GM18502 (cell line): ENCODE results near the gene SLC6A17.

ENCODE experiments used
- ATAC-seq: cut with Tn5 transposase; IDR thresholded peaks from one replicate; pipeline ENCODE4 v1.9.1; 2021; ENCODE audit warnings: mild to moderate bottlenecking; ENCODE audit not compliant: unreplicated experiment, poor library complexity

Gene SLC6A17

DNA sequence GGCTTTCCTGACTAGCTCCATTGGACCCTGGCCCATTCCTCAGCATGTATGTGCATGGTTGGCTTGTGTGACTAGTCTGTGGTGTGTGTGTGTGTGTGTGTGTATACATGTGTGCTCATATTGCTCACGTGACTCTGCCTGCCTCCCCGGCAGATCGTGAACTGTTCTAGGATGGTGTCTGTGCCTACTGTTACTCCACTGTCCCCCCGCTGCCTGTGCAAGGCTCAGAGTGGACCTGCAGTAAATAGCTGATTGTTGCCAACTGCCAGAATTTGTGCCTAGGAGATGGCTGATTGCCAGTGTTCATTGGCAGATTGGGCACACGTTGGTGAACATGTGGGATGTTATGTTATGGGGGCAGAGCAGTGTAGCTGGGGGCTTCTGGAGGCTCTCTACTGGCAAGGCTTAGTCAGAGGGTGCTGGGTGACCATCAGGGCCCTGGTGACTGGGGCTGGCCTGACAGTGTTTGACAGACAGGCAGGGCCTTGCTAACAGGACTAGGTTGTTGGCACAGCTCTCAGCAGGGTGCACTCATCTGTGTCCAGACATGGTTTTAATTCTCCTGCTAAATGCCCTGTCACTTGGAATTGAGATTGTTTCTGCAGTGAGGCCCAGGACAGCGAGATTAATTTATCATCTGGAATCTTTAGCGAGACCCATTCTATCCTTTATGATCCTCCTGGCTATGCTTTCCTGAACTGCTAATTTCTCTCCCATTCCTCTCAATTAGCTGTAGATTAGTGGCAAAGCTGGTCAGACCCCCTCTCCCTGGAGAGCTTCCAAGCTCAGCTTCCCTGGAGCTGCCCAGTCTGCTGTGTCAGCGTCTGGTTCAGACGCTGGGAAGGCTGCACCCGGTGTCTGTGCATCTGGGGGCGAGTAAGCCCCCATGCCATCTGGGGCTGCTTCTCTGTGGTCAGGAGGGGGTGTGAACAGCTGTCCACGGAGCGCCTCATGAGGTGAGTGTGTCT, 20.8 kb downstream of the SLC6A17 start:
- ATAC-seq = no peak

DNA sequence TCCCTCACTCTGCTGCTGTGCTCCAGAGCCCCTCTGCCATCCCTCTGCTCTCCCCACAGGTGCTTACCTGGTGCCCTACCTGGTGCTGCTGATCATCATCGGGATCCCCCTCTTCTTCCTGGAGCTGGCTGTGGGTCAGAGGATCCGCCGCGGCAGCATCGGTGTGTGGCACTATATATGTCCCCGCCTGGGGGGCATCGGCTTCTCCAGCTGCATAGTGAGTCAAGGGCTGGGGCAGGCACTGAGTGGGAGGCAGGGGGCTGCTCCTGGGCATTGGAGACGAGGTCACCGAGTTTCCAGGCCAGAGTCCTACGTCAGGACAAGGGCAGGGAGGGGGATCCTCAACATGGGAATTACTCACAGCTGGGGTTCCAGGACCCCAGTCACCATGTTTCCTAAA, 21.7 kb downstream of the SLC6A17 start:
- ATAC-seq = no peak

DNA sequence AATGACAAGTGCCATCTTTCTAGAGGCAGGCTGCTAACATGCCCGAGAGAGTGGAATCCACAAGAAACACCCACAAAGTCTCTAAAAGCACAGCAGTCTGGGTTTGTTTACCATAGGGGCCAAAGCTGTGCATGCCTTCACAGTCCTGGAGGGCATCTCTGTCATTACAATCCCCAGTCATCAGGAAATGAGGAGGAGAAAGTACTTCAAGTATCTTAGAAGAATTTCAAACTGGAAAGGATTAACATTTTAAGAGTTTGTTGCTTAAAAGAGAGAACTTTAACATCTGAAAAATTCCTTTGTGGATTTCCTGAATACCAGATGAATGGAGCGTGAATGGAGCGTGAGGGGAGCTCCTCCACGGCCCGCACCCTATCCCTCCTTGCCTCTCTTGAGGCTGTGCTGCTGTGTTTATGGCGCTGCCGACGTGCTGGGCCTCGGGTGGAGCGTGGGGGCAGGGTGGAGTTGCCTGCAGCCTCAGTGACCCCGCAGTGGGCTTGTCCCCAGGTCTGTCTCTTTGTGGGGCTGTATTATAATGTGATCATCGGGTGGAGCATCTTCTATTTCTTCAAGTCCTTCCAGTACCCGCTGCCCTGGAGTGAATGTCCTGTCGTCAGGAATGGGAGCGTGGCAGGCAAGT, 23.3 kb downstream of the SLC6A17 start:
- no peak for ATAC-seq

DNA sequence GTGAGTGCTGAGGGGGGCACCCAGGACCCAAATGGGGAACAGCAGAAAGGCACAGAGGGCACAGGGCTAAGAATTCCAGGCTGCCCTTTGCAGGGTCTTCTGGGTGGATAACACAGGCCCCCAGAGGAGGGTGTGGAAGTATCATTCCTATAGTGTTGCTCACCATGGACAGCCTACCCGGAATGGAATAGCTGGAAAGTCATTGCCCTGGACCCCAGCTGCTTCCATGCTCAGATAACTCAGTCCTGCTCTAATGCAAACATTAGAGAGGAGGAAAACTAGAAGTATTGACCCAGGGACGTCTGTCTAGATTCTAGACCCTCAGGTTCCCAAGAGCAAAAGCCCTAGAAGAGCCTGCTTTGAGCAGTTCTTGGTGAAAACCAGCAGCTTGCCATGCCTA, 24.7 kb downstream of the SLC6A17 start:
- ATAC-seq = no peak

DNA sequence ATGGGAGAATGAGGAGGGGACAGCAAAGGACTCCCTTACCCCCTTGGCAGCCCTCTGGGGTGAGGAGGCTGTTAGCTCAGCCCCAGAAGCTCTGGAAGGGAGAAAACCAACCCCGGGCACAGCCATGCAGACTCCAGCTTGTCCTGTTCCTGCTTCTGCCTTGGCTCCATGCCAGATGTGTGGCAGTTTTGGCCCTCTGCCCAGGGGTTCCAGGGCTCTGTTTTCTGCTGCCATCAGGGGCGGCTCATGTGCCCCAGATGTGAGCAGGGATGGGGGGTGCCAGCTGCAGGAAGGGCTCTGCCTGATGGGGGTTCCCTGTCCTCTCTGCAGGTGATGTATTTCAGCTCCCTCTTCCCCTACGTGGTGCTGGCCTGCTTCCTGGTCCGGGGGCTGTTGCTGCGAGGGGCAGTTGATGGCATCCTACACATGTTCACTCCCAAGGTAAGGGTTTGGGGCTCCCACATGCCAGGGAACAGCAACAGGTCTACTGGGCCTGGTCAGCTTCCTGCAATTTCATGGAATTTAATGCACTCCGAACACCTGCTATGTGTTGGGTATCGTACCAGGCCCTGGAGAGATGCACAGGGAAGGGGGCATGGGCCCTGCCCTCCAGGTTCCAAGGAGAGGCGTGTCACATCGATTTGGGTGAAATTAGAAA, 26.1 kb downstream of the SLC6A17 start:
- no peak for ATAC-seq

DNA sequence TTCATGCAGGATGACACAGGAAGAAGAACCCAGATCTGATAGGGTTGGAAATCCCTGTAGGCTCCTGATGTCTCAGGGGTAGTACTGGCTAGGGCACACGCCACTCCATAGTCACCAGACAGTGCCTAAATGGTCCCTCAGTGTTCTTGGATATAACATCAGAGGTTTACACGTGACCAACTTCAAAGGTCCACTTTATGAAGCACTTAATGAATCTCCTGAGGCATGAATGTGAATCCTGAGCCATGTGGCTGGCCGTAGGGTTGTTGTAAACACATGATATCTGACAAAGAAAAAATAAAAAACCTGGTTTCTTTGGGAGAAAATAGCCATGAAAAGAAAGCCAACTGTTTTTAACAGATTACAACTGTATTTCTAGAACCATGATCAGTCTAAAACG, 27.5 kb downstream of the SLC6A17 start:
- no peak for ATAC-seq

DNA sequence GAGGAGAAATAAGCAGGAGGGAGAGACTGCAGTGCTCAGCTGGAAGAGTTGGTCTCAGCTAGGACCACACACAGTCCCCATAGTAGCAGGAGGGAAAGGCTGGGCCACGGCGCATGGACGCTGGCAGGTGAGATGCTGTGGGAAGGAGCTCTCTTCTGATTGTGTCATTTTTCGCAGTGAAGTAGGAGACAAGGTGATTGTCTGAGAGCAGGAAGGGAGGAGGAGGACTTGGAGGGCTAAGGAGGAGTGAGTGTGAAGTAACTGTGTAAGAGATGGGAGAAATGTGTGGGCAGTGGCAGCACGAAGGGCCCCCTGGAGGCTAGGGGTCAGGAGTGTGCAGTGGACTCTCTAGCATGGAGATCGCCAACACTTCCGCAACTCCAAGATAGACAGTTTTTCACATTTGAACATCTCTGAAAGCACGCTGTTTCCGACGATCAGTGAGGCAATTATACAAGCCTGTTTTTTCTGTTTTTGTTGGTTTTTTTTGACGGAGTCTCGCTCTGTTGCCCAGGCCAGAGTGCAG, 33.4 kb downstream of the SLC6A17 start:
- no peak for ATAC-seq

DNA sequence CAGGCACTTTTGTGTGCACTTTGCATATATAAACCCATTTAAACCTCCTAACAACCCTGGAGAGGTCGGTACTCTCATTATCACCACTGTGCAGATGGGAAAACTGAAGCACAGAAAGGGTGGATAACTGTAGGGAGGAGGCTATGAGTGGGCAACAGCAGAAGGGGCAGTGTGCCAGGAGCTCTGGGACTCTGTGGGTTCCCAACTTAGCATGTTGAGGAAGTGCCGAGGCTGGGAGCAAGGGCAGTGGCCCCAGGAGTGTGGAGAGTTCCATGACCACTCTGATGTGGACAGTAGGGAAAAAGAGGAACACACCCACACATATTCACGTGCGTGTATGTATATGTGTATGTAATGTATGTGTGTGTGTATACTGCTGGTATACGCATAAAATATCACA, 34.2 kb downstream of the SLC6A17 start:
- ATAC-seq = no peak

DNA sequence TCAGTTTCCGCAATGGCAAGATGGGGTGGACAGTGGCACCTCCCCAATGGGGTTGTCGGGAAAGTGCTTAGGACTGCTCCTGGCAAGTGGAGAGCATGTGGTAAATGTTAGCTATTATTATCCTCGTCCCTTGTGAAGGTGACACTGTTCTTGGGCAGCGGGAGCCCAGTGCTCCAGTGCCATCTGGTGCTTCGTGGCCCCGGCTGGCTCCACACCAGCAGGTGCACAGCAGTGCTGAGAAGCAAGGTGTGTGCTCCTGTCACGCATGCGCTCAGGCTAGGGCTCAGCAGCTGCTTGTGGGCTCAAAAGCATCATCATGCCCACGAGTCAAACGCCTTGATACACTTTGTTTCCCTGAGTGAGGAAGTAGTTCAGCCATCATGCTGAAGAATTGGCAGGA, 34.9 kb downstream of the SLC6A17 start:
- no peak for ATAC-seq

DNA sequence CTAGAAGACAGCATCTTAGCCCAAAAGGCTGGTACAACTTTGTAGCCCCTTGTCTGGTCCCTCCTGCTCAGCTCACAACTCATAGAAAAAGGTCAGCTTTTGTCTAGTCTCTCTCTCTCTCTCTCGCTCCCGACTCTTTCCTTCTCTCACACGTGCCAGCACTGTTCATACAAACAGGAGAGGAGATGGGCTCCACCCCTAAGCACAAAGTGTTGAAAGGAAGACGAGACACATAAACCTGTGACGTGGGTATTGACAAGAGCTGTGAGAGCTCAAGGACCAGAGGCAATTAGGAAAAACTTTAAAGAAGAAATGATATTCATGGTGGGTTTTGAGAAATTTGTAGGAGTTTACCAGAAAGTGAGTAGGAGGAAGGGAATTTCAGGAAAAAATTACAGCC, 36.3 kb downstream of the SLC6A17 start:
- ATAC-seq = no peak

DNA sequence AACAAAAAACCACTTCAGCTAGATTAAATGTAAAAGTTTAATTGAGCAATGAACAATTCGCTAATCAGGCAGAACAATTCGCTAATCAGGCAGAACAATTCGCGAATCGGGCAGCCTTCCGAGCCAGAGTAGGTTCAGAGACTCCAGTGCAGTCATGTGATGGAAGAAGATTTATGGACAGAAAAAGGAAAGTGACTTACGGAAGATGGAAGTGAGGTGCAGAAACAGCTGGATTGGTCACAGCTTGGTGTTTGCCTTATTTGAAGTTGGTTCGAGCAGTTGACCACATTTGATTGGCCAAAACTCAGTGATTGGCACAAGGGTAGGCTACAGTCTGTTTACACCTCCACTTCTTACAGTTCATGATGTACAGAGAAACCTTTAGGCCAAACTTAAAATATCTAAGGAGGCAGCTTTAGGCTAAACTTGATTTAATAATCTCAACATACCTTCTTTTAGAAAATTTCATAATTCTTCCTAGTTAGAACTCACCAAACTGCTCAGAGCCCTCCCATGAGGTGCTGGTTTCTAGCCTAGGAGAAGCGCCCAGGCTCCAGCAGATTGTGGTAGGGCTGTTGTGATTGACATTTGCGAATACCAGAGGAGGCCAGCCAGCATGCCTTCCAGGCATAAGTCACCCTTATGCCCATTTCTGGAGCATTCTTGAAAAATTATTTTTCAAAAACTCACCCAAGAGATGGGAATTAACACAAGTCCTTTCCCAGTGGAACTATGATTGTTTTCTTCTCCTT, 37.0 kb downstream of the SLC6A17 start:
- ATAC-seq = no peak

DNA sequence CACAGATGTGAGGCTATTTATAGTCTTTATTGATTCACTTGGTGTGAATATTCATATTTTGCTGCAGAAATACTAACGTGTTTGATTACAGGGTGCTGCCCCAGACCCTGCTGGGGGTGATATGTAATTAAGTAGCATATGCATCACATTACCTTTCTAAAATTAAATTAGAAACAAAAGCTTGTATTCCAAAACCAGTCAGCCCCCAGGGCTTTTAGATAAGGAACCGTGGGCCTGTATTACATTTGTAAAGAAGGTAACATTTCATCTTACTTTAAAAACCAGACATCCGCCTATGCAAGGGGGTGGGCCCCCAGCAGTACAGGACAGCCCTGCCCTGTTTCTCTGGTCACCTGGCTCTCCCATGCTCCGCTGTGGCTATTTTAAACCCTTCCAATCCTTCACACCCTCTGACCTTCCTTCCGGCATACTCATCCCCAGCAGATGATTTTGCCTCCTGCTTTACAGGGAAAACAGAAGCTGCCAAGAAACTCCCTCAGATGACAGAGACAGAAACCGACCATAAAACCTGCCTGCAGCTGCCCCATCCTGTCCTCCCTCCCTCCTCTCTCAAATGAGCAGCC, 37.8 kb downstream of the SLC6A17 start:
- ATAC-seq = no peak

DNA sequence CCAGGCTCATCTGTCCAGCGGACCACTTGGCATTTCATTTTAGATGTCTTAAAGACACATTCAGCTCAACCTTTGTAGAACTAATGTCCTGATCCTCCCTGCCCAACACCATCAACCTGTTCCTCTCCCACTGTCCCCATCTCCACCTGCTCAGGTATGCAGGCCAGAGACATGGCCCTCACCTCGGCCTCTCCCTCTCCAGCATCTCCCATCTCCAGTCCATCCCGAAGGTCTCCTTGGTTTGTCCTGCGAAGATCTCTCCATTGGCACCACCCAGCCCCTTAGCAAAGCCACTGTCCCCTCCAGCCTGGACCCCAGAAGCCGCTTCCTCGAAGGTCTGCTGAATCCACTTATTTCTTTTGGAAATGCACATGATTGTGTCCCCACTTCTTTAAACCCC, 38.9 kb downstream of the SLC6A17 start:
- no peak for ATAC-seq

DNA sequence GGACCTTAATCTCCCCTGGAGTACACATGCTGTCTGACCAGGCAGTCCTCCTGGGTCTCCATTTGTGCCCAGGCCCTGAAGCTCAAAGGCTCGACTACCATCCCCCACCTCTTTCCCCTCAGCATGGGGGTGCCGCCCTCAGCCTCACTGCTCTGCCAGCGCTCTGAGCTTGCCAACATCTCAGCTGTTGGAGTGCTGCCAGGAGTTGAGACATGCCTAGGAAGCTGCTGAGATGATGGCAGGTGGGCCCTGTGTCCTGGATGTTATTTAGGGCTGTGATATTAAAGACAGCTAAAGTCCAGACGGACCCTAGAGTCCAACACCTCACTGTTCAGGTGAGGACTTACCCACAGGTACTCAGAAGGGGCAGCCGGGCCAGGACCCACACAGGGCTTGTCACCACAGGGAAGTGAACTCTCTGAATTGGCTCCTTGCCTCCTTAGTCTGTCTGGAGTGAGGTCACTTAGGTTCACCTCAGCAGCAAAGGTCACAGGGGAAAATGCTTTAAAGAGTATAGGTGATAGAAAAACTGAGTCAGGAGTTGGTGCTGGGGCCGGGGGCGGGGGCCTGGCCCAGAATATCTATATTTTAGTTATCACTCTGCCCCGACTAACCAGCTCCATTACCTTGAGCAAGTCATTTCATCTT, 40.1 kb downstream of the SLC6A17 start:
- ATAC-seq = no peak

DNA sequence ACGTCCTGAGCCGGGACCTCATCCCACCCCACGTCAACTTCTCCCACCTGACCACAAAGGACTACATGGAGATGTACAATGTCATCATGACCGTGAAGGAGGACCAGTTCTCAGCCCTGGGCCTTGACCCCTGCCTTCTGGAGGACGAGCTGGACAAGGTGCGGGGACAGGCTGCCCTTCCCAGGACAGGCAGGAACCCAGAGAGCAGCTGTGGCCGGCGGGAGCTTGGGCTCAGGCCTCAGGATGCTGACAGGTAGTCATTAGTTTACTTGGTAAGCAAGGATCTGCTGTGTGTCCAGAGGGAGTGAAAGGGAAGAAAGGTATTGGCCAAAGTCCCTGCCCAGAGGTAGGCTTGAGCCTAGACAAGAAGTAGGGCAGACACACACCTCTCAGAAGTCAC, 42.2 kb downstream of the SLC6A17 start:
- ATAC-seq = no peak

DNA sequence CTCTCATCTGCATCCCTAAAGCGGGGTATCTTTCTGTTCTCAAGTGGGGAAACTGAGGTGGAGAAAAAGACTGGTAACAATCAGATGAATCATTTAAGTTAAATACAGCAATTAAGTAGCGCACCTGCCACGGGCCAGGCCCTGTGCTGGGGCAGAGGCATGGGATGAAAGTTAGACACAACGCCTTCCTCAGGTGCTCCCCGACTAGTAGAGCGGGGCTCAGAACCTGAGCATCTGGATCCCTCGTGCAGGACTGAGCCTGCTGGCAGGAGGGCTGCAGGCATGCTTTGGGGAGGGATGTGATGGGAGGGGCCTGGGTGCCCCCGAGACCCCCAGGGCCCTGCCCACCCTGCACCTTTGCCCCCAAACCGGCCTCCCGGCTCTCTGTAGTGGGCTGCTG, 44.9 kb downstream of the SLC6A17 start:
- ATAC-seq = no peak

DNA sequence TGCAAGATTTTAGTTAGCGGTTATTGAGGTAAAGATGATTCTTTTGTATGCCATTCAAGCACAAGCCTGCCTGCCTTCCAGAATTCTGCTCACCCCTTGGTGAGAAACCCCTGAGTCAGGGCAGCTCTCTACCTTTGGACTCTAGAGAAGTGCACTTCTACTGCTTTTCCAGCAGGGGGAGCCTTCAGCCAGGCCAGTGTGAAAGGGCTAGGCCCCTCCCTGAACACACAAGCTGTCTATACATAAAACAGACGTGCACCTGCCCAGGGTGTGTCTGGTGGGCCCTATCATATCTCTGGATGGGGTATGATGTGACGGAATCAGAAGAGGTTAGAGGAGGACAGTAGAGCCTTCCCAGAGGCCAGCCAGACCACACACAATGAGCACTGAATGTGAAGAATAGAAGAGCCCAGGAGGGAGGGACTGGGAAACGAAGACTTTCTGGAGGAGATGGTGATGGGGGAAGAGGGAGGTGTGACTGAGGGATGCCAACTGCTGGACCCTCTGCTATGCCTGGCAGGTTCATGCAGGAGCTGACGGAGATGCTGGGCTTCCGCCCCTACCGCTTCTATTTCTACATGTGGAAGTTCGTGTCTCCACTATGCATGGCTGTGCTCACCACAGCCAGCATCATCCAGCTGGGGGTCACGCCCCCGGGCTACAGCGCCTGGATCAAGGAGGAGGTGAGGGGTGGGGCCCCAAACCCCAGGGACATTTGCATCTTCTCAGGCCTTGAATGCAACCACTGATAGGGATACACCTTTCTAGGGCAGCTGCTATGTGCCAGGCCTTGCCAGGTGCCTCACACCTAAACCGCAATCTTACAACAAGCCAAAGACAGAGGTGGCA, 46.8 kb downstream of the SLC6A17 start:
- ATAC-seq = peak; percentile 58

DNA sequence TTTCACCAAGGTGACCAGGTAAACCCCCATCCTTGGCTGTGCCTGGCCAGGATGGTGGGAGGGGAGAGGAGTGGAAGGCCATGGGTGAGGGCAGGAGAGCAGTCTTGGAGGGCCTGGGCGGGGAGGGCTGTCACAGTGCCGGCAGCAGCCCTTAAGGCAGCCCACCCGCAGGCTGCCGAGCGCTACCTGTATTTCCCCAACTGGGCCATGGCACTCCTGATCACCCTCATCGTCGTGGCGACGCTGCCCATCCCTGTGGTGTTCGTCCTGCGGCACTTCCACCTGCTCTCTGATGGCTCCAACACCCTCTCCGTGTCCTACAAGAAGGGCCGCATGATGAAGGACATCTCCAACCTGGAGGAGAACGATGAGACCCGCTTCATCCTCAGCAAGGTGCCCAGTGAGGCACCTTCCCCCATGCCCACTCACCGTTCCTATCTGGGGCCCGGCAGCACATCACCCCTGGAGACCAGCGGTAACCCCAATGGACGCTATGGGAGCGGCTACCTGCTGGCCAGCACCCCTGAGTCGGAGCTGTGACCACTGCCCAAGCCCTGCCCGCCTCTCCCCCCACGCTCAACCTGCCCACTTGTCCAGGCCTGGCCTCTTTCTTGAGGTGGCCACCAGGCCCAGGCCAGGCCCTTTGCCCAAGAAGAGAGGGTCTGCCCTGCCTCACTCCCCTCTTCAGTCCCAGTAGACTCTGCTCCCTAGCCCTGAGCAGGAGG, 47.8 kb downstream of the SLC6A17 start:
- no peak for ATAC-seq
